ENCODE measurements around the gene GABRA4. TPM values are rescaled to one million over a fixed set of nuclear protein-coding genes. Genes with fewer than 3 reads are reported as not detected.

GABRA4 gene
- polyA plus RNA-seq, 1 of the 3 experiments (the other 2 are of a cell fraction) = not detected

DNA sequence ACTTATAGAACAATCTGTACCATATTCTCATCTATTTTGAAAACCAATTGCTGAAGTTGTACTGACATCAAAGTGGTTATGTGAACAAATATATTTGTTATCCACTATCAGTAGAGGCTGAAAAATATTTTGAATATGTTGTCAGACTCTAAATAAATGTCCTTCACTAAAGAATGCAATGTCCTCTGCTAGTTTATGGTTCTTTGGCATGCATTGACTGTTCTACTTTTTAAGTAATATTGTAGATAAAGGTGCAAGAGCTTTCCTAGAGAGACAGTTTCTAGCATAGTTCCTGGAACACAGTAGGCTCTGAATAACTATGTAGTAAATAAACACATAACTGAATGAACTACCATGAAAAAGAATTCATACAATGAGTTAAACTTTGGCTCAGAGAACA lies 66.2 kb downstream of the GABRA4 start:
- POLR2A ChIA-PET = no interaction called here
- no peak overlapping the region for H3K9ac ChIP-seq
- TF ChIP-seq MXI1 (IDR thresholded peaks at IDR 0.05; ENCODE audit: low read depth, low read length) (no peak), RAD21 (IDR thresholded peaks at IDR 0.05; ENCODE audit: low read length) (no peak), TAF1 (IDR thresholded peaks at IDR 0.05; ENCODE audit: borderline replicate concordance, low read depth, low read length) (no peak)

DNA sequence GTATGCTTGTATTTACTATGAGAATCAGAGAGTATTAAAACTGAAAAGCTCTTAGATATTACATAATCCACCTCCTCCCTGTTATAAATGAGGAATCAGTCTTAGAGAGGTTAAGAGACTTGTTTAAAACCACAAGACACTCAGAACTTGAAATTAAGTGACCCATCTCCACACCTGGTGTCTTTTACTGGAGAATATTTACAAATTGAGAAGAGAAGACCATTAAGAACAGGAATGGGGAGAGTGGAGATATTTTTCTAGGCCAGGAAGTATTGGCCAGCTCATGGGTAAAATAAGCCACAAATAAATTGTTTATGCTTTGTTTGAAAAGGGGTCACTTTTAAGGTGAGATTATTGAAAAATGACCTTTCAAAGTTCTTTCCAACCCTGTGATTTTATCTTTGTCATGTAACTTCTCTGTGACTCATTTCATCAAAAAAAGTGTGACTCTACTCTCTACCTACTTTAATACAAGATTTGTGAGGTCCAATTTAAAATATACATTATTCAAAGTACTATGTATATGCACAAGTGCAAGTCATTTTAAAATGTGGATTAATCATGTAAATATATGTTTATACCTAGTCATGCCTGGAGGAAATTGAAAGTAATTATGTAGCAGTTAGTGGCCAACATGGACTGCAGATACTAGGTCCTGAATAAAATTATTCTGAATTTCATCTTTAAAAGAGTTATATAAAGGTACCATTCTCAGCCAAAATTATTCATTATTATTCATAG lies 68.4 kb downstream of the GABRA4 start:
- no peaks in the 10 kb centered on the region for H3K36me3 ChIP-seq (replicated peaks in 1 of 2; ENCODE audit: control insufficient read depth in 1 of 2, insufficient read depth in 2 of 2, low read length in 1 of 2)
- no peaks in the 10 kb centered on the region for H3F3A ChIP-seq (replicated peaks; ENCODE audit: insufficient read depth)
- H3K79me2 ChIP-seq (ENCODE audit: insufficient read depth) = no peaks in the 10 kb centered on the region
- no peak for DNase-seq
- no peak overlapping the region for H2AFZ ChIP-seq (ENCODE audit: low read depth)
- no peaks in the 10 kb centered on the region for H3K27me3 ChIP-seq (ENCODE audit: insufficient read depth)
- ChIA-PET CTCF (no interaction called here), POLR2A (no interaction called here)
- H3K27ac ChIP-seq (ENCODE audit: low read depth in 2 of 2, low read length in 1 of 2) = no peak overlapping the region
- H3K9me2 ChIP-seq = no peaks in the 10 kb centered on the region
- TF ChIP-seq GATA2 (CRISPR knock-in tag; IDR thresholded peaks at IDR 0.05) = no peak
- TF ChIP-seq TCF12 (IDR thresholded peaks at IDR 0.05) = no peak
- TF ChIP-seq FOXM1 (IDR thresholded peaks at IDR 0.05; ENCODE audit: low read depth) = no peak
- no peak for TF ChIP-seq RFX5 (IDR thresholded peaks at IDR 0.05; ENCODE audit: low read length)
- no peak for TF ChIP-seq YY1 (IDR thresholded peaks at IDR 0.05; ENCODE audit: low read depth)
- TF ChIP-seq, protein P1, sequence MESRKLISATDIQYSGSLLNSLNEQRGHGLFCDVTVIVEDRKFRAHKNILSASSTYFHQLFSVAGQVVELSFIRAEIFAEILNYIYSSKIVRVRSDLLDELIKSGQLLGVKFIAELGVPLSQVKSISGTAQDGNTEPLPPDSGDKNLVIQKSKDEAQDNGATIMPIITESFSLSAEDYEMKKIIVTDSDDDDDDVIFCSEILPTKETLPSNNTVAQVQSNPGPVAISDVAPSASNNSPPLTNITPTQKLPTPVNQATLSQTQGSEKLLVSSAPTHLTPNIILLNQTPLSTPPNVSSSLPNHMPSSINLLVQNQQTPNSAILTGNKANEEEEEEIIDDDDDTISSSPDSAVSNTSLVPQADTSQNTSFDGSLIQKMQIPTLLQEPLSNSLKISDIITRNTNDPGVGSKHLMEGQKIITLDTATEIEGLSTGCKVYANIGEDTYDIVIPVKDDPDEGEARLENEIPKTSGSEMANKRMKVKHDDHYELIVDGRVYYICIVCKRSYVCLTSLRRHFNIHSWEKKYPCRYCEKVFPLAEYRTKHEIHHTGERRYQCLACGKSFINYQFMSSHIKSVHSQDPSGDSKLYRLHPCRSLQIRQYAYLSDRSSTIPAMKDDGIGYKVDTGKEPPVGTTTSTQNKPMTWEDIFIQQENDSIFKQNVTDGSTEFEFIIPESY (IDR thresholded peaks at IDR 0.05; ENCODE audit: borderline replicate concordance, low read depth) = no peak
- no peak for TF ChIP-seq ELF1 (IDR thresholded peaks at IDR 0.05)
- no peak for TF ChIP-seq NRF1 (IDR thresholded peaks at IDR 0.05; ENCODE audit: low read depth, low read length)
- TF ChIP-seq CHD2 (IDR thresholded peaks at IDR 0.05; ENCODE audit: low read length, partially characterized antibody) = no peak
- TF ChIP-seq NFIC (IDR thresholded peaks at IDR 0.05; ENCODE audit: borderline replicate concordance) = no peak
- no peak for TF ChIP-seq SIN3A (IDR thresholded peaks at IDR 0.05; ENCODE audit: borderline replicate concordance, low read depth, low read length)
- TF ChIP-seq, protein P2, sequence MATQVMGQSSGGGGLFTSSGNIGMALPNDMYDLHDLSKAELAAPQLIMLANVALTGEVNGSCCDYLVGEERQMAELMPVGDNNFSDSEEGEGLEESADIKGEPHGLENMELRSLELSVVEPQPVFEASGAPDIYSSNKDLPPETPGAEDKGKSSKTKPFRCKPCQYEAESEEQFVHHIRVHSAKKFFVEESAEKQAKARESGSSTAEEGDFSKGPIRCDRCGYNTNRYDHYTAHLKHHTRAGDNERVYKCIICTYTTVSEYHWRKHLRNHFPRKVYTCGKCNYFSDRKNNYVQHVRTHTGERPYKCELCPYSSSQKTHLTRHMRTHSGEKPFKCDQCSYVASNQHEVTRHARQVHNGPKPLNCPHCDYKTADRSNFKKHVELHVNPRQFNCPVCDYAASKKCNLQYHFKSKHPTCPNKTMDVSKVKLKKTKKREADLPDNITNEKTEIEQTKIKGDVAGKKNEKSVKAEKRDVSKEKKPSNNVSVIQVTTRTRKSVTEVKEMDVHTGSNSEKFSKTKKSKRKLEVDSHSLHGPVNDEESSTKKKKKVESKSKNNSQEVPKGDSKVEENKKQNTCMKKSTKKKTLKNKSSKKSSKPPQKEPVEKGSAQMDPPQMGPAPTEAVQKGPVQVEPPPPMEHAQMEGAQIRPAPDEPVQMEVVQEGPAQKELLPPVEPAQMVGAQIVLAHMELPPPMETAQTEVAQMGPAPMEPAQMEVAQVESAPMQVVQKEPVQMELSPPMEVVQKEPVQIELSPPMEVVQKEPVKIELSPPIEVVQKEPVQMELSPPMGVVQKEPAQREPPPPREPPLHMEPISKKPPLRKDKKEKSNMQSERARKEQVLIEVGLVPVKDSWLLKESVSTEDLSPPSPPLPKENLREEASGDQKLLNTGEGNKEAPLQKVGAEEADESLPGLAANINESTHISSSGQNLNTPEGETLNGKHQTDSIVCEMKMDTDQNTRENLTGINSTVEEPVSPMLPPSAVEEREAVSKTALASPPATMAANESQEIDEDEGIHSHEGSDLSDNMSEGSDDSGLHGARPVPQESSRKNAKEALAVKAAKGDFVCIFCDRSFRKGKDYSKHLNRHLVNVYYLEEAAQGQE (IDR thresholded peaks at IDR 0.05; ENCODE audit: low read depth, low read length) = no peak
- no peak for TF ChIP-seq RAD21 (IDR thresholded peaks at IDR 0.05; ENCODE audit: low read length)
- TF ChIP-seq MXI1 (IDR thresholded peaks at IDR 0.05; ENCODE audit: low read depth, low read length) = no peak
- TF ChIP-seq, protein P3, sequence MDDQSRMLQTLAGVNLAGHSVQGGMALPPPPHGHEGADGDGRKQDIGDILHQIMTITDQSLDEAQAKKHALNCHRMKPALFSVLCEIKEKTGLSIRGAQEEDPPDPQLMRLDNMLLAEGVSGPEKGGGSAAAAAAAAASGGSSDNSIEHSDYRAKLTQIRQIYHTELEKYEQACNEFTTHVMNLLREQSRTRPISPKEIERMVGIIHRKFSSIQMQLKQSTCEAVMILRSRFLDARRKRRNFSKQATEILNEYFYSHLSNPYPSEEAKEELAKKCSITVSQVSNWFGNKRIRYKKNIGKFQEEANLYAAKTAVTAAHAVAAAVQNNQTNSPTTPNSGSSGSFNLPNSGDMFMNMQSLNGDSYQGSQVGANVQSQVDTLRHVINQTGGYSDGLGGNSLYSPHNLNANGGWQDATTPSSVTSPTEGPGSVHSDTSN (IDR thresholded peaks at IDR 0.05) = no peak
- no peak for TF ChIP-seq USF2 (IDR thresholded peaks at IDR 0.05; ENCODE audit: borderline replicate concordance, low read depth, low read length)
- TF ChIP-seq USF1 (IDR thresholded peaks at IDR 0.05; ENCODE audit: borderline replicate concordance, low read depth) = no peak
- no peak for TF ChIP-seq GABPA (IDR thresholded peaks at IDR 0.05; ENCODE audit: low read depth)
- TF ChIP-seq EZH2phosphoT487 (IDR thresholded peaks at IDR 0.05; ENCODE audit: borderline replicate concordance, low read depth) = no peak
- H3K4me3 ChIP-seq (ENCODE audit: low read depth in 2 of 2, low read length in 1 of 2) = no peak overlapping the region
- no peaks in the 10 kb centered on the region for H4K20me1 ChIP-seq (ENCODE audit: insufficient read depth)
- no peak overlapping the region for H3K9ac ChIP-seq
- H3K4me1 ChIP-seq (ENCODE audit: control insufficient read depth in 1 of 2, insufficient read depth in 2 of 2, low read depth in 1 of 2, low read length in 1 of 2) = no peaks in the 10 kb centered on the region
- no peak overlapping the region for H3K4me2 ChIP-seq
- H3K9me3 ChIP-seq = no peaks in the 10 kb centered on the region

More for the DNA sequence above, 66.2 kb downstream of the GABRA4 start:
- DNase-seq = no peak
- no peak overlapping the region for H3K4me2 ChIP-seq
- no peak overlapping the region for H3K4me3 ChIP-seq (ENCODE audit: low read depth in 2 of 2, low read length in 1 of 2)
- no peaks in the 10 kb centered on the region for H3K36me3 ChIP-seq (replicated peaks in 1 of 2; ENCODE audit: control insufficient read depth in 1 of 2, insufficient read depth in 2 of 2, low read length in 1 of 2)
- CTCF ChIA-PET = interaction anchor here (1.0 kb wide), 1 partner anchor 106 kb away, joined by 3 read pairs; no protein-coding TSS in a partner anchor
- H3K9me3 ChIP-seq = no peaks in the 10 kb centered on the region
- no peak overlapping the region for H2AFZ ChIP-seq (ENCODE audit: low read depth)
- H3K27ac ChIP-seq (ENCODE audit: low read depth in 2 of 2, low read length in 1 of 2) = no peak overlapping the region
- H3K79me2 ChIP-seq (ENCODE audit: insufficient read depth) = no peaks in the 10 kb centered on the region
- H3K27me3 ChIP-seq (ENCODE audit: insufficient read depth) = no peaks in the 10 kb centered on the region
- no peaks in the 10 kb centered on the region for H4K20me1 ChIP-seq (ENCODE audit: insufficient read depth)
- H3F3A ChIP-seq (replicated peaks; ENCODE audit: insufficient read depth) = no peaks in the 10 kb centered on the region
- H3K9me2 ChIP-seq = no peaks in the 10 kb centered on the region
- H3K4me1 ChIP-seq (ENCODE audit: control insufficient read depth in 1 of 2, insufficient read depth in 2 of 2, low read depth in 1 of 2, low read length in 1 of 2) = no peaks in the 10 kb centered on the region

All from SK-N-SH (cell line).